SHP77 treated with DMSO at 0.1 percent for 48 hours (cell line): ENCODE results near the gene NR4A1.

ENCODE experiments used
- DNase-seq: peaks from one replicate; lab custom pipeline; 2025; lab: John Stamatoyannopoulos, UW

The NR4A1 gene

GRCh38 chr12:52018433-52019112, 32.7 kb upstream of the NR4A1 start:
- DNase-seq, result peak; percentile 50

- no peak for DNase-seq
Observed at GRCh38 chr12:52019113-52019770, 32.0 kb upstream of the NR4A1 start.

- peak; percentile 52 for DNase-seq
Observed at GRCh38 chr12:52020539-52021336, 30.5 kb upstream of the NR4A1 start.

- peak; percentile 33 for DNase-seq
Observed at GRCh38 chr12:52022841-52023181, 28.4 kb upstream of the NR4A1 start.

- peak; percentile 27 for DNase-seq
Observed at GRCh38 chr12:52023182-52023975, 27.9 kb upstream of the NR4A1 start.

GRCh38 chr12:52023976-52024688, 27.1 kb upstream of the NR4A1 start:
- DNase-seq, result no peak

- DNase-seq, result no peak
Observed at GRCh38 chr12:52024845-52025230, 26.4 kb upstream of the NR4A1 start.

GRCh38 chr12:52026263-52026662, 25.0 kb upstream of the NR4A1 start:
- DNase-seq, result no peak

GRCh38 chr12:52027085-52027843, 24.0 kb upstream of the NR4A1 start:
- DNase-seq, result no peak

- DNase-seq, result peak; percentile 14
Observed at GRCh38 chr12:52029685-52030084, 21.6 kb upstream of the NR4A1 start.

- DNase-seq, result no peak
Observed at GRCh38 chr12:52032446-52032803, 18.8 kb upstream of the NR4A1 start.

GRCh38 chr12:52032804-52033445, 18.3 kb upstream of the NR4A1 start:
- DNase-seq, result peak; percentile 84

- no peak for DNase-seq
Observed at GRCh38 chr12:52033446-52034140, 17.6 kb upstream of the NR4A1 start.

- no peak for DNase-seq
Observed at GRCh38 chr12:52035190-52035589, 16.1 kb upstream of the NR4A1 start.

GRCh38 chr12:52035926-52036325, 15.3 kb upstream of the NR4A1 start:
- no peak for DNase-seq

- DNase-seq, result no peak
Observed at GRCh38 chr12:52036587-52037171, 14.6 kb upstream of the NR4A1 start.

- no peak for DNase-seq
Observed at GRCh38 chr12:52037248-52037861, 13.9 kb upstream of the NR4A1 start.

- DNase-seq, result no peak
Observed at GRCh38 chr12:52038447-52038846, 12.8 kb upstream of the NR4A1 start.

GRCh38 chr12:52041035-52041434, 10.2 kb upstream of the NR4A1 start:
- DNase-seq, result no peak
